Neutrophil (primary cell): ENCODE results near the gene RPTOR.
A peak's percentile ranks its signal among the peaks of the same experiment; 100 is the strongest.

Source experiments
- H3K27ac ChIP-seq: fragments of 200-600 bp; sonication (generic); 2 replicates; pipeline ENCODE4 v1.5.1; 2016; ENCODE audit warnings: mild to moderate bottlenecking, moderate library complexity
- H3K27me3 ChIP-seq: fragments of 200-600 bp; sonication (generic); 2 replicates; pipeline ENCODE4 v1.6.0; 2016; ENCODE audit warnings: mild to moderate bottlenecking
- H3K36me3 ChIP-seq: fragments of 200-600 bp; sonication (generic); 2 replicates; pipeline ENCODE4 v1.5.1; 2017
- H3K4me1 ChIP-seq, 2 experiments: fragments of 200-600 bp in 1 of 2; sonication (generic) in 1 of 2; 1 replicate in 1 of 2; 2 replicates in 1 of 2; pipeline versions ENCODE4 v1.5.1 to v1.6.1; 2013 to 2016; ENCODE audit warnings: low read depth in 1 of 2, low read length in 1 of 2, mild to moderate bottlenecking in 1 of 2, moderate library complexity in 1 of 2; ENCODE audit not compliant: control insufficient read depth in 1 of 2, insufficient read depth in 1 of 2
- H3K4me3 ChIP-seq, 2 experiments: fragments of 200-600 bp in 1 of 2; sonication (generic) in 1 of 2; 1 replicate in 1 of 2; 2 replicates in 1 of 2; pipeline ENCODE4 v1.5.1; 2013 to 2016; ENCODE audit warnings: low read depth in 1 of 2, low read length in 1 of 2, mild to moderate bottlenecking in 1 of 2, moderate library complexity in 1 of 2
- H3K9me3 ChIP-seq: fragments of 200-600 bp; sonication (generic); 2 replicates; pipeline ENCODE4 v1.5.1; 2016
- TF ChIP-seq, protein P1 (sequence below): fragments of 200-600 bp; sonication (generic); IDR thresholded peaks from 2 replicates; pipeline ENCODE4 v1.5.1; 2016; ENCODE audit warnings: antibody characterized with exemption

The RPTOR gene

DNA sequence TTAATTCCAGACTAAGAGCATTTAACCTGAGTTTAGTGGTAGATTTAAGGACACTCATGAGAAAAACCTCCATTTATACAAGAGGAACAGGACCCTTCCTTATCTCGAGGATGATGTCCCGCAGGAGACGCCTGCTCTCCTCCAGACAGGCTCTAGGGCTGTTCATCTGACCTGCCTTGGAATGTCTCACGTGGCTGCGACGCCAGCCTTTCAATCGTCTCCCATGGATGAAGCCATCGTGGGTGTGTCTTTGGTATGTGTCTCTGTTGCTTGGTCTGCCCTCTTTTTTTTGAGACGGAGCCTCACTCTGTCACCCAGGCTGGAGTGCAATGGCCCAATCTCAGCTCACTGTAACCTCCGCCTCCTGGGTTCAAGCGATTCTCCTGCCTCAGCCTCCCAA lies 463.5 kb downstream of the RPTOR start:
- H3K4me3 ChIP-seq = no peak overlapping the region
- H3K27ac ChIP-seq = no peak overlapping the region
- peaks cover 6% of the 10 kb centered on the region for H3K9me3 ChIP-seq
- peaks cover 44% of the 10 kb centered on the region for H3K27me3 ChIP-seq
- TF ChIP-seq, protein P1, sequence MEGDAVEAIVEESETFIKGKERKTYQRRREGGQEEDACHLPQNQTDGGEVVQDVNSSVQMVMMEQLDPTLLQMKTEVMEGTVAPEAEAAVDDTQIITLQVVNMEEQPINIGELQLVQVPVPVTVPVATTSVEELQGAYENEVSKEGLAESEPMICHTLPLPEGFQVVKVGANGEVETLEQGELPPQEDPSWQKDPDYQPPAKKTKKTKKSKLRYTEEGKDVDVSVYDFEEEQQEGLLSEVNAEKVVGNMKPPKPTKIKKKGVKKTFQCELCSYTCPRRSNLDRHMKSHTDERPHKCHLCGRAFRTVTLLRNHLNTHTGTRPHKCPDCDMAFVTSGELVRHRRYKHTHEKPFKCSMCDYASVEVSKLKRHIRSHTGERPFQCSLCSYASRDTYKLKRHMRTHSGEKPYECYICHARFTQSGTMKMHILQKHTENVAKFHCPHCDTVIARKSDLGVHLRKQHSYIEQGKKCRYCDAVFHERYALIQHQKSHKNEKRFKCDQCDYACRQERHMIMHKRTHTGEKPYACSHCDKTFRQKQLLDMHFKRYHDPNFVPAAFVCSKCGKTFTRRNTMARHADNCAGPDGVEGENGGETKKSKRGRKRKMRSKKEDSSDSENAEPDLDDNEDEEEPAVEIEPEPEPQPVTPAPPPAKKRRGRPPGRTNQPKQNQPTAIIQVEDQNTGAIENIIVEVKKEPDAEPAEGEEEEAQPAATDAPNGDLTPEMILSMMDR = no peak
- H3K36me3 ChIP-seq = no peaks in the 10 kb centered on the region
- peaks cover 17 to 21% of the 10 kb centered on the region in 2 experiments for H3K4me1 ChIP-seq

DNA sequence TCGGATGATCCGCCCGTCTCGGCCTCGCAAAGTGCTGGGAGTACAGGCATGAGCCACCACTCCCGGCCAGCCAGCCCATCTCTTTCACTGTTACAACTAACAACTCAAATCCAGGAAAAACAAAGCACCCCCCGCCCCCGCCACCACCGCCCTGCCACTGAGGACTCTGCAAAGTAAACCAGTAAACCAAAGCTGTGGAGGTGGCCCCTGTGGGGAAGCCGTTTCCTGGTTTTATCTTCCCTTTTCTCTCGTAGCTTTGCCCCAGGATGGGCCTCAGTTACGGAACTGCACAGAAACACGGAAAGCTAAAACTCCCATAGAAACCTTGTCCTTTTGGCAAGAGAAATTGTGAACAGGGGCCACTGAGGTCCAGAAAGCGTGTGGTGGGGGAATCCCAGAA lies 464.5 kb downstream of the RPTOR start:
- H3K4me1 ChIP-seq = peaks cover 15 to 17% of the 10 kb centered on the region in 2 experiments

DNA sequence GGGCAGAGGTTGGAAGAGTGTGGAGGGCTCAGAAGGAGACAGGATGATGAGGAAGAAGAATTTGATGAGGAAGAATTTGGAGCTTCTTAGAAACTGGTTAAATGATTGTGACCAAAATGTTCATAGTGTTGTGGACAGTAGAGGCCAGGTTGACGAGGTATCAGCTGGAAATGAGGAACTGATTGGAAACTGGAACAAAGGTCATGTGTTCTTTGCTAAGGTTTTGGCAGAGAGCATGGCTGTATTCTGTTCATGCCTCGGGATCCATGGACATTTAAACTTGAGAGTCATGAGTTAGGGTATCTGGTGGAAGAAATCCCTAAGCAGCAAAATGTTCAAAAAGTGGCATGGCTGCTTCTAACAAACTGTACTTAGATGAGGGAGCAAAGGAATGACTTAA lies 466.3 kb downstream of the RPTOR start:
- TF ChIP-seq, protein P1 = no peak
- H3K27ac ChIP-seq = no peak overlapping the region
- peaks cover 16% of the 10 kb centered on the region for H3K27me3 ChIP-seq
- peaks cover 10 to 11% of the 10 kb centered on the region in 2 experiments for H3K4me1 ChIP-seq
- H3K9me3 ChIP-seq = peaks cover 6% of the 10 kb centered on the region
- no peak overlapping the region for H3K4me3 ChIP-seq
- H3K36me3 ChIP-seq = no peaks in the 10 kb centered on the region

More for the DNA sequence above, 464.5 kb downstream of the RPTOR start:
- H3K4me3 ChIP-seq = peak overlapping the region in 1 of 2 experiments; percentile 42
- H3K27me3 ChIP-seq = peaks cover 34% of the 10 kb centered on the region
- H3K36me3 ChIP-seq = no peaks in the 10 kb centered on the region
- H3K27ac ChIP-seq = peak overlapping the region; percentile 21
- TF ChIP-seq, protein P1 = no peak
- peaks cover 6% of the 10 kb centered on the region for H3K9me3 ChIP-seq

DNA sequence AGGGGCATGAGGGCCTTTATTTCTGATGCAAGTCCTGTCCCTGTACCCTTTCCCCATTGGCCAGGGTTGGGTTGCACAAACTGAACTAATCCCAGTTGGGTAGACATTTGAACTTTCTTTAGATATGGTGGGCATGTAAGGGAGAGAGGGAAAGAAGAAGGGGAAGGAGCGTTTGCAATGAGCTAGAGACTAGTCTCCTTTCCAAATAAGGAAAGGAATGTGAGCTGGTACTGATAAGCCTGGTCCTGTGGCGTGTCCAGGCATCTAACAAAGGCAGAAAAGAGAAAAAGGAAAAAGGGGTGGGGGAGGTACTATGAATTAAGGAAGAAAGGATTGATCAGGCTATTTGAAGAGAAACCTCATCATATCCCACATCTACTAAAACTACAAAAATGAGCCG lies 467.3 kb downstream of the RPTOR start:
- Histone ChIP-seq H3K27ac (no peak overlapping the region), H3K36me3 (no peaks in the 10 kb centered on the region), H3K4me1 (peaks cover 10 to 11% of the 10 kb centered on the region in 2 experiments), H3K27me3 (peaks cover 6% of the 10 kb centered on the region), H3K4me3 (no peak overlapping the region), H3K9me3 (peaks cover 6% of the 10 kb centered on the region)
- TF ChIP-seq, protein P1 = no peak

DNA sequence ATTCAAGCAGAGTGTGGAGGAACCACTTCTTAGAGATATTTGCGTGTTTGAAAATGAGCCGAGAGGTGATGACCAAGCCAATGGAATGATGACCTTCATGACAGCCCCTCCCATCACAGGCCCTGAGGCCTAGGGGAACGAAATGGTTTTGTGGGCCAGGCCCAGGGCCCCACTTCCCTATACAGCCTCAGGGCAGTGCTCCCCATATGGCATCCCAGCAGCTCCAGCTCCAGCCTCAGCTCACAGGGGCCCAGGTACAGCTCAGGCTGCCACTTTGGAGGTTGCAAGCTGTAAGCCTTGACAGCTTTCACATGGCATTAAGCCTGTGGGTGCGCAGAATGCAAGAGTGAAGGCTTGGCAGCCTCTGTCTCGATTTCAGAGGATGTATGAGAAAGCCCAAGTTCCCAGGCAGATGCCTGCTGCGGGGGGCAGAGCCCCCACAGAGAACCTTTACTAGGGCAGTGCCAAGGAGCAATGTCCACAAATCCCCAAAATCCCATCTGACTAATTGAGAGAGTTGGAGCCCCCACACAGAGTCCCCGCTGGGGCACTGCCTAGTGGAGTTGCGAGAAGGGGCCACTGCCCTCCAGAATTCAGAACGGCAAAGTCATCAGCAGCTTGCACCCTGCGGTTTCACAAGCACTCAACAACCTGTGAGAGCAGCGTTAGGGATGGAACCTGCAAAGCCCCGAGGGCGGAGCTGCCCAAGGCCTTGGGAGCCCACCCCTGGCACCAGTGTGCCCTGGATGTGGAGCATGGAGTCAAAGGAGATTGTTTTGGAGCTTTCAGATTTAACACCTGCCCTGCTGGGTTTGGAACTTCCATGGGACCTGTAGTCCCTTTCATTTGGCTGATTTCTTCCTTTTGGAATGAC lies 468.2 kb downstream of the RPTOR start:
- Histone ChIP-seq H3K36me3 (no peaks in the 10 kb centered on the region), H3K9me3 (peaks cover 6% of the 10 kb centered on the region), H3K4me3 (no peak overlapping the region), H3K4me1 (peaks cover 12 to 14% of the 10 kb centered on the region in 2 experiments), H3K27ac (no peak overlapping the region), H3K27me3 (no peaks in the 10 kb centered on the region)
- TF ChIP-seq, protein P1 = no peak
